Immature natural killer cell (primary cell): ENCODE measurements around the gene SYNE4. TPM values are rescaled to one million over a fixed set of nuclear protein-coding genes. Genes with fewer than 3 reads are reported as not detected.
"Not testable (repeated sequence)": the region's sequence is repeated elsewhere in the genome, so short reads cannot be mapped to it uniquely, and the experiment has no call there.

Source experiments
- DNase-seq, 3 donors: peaks; one replicate each; pipeline ENCODE4 v3.0.0; 2022; ENCODE audit warnings: mixed read lengths in 1 of 3
- H3K27ac Mint-ChIP-seq, 6 donors: one replicate each; pipeline ENCODE4 v1.8.0; 2020; ENCODE audit warnings: mixed read lengths in 6 of 6, mild to moderate bottlenecking in 5 of 6, inconsistent platforms in 4 of 6, moderate library complexity in 3 of 6
- H3K27me3 Mint-ChIP-seq, 3 donors: one replicate each; pipeline ENCODE4 v1.8.0; 2020 to 2021; ENCODE audit warnings: low read depth in 3 of 3, mild to moderate bottlenecking in 3 of 3, mixed read lengths in 3 of 3, moderate library complexity in 3 of 3, inconsistent platforms in 1 of 3
- H3K36me3 Mint-ChIP-seq, 3 donors: one replicate each; pipeline ENCODE4 v1.8.0; 2020; ENCODE audit warnings: mixed read lengths in 3 of 3, inconsistent platforms in 2 of 3, mild to moderate bottlenecking in 2 of 3
- H3K4me1 Mint-ChIP-seq, 2 donors: one replicate each; pipeline ENCODE4 v1.8.0; 2020; ENCODE audit warnings: inconsistent platforms in 2 of 2, mild to moderate bottlenecking in 2 of 2, mixed read lengths in 2 of 2, moderate library complexity in 1 of 2
- H3K4me3 Mint-ChIP-seq, 5 donors: one replicate each; pipeline ENCODE4 v1.8.0; 2020; ENCODE audit warnings: mild to moderate bottlenecking in 5 of 5, mixed read lengths in 5 of 5, inconsistent platforms in 3 of 5, moderate library complexity in 3 of 5
- H3K9me3 Mint-ChIP-seq, 6 donors: one replicate each; pipeline ENCODE4 v1.8.0; 2020; ENCODE audit warnings: mild to moderate bottlenecking in 6 of 6, mixed read lengths in 6 of 6, inconsistent platforms in 4 of 6, moderate library complexity in 3 of 6
- polyA plus RNA-seq, 3 donors: library from polyadenylated mRNA; unstranded; fragments of 300-500 nt; fragmentation: Illumina TruSeq; gene quantifications; one replicate each; pipeline ENCODE4 v1.2.3, GENCODE V29; 2021

SYNE4 gene
- polyA plus RNA-seq, 3 donors from 2014 or later: not detected

DNA sequence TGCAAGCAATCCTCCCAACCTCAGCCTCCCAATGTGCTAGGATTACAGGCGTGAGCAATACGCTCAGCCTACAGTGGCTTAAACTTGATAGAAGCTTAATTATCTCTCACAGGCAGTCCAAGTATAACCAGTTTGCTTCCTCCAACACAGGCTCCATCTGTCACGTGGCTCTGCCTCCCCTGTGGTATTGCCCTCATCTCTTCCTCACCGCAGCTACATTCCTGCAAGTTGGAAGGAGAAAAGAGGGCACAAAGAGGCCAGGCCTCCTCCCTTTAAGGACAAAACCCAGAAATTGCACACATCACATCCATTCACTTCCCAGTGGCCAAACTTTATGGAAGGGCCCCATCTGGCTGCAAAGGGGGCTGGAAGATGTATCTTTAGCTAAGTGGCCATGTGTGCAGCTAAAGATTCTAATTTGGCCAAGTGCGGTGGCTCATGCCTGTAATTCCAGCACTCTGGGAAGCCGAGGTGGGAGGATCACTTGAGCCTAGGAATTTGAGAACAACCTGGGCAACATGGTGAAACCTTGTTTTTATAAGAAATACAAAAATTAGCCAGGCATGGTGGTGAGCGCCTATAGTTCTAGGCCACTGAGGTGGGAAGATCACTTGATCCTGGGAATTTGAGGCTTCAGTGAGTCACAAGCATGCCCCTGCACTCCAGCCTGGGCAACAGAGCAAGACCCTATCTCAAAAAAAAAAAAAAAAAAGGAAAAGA, 16.7 kb downstream of the SYNE4 start:
- H3K4me3 Mint-ChIP-seq: no peak overlapping the region
- H3K9me3 Mint-ChIP-seq: no peaks in the 10 kb centered on the region
- peaks cover 22 to 25% of the 10 kb centered on the region in 2 donors for H3K4me1 Mint-ChIP-seq
- H3K27me3 Mint-ChIP-seq: peaks cover 4 to 11% (median 10%) of the 10 kb centered on the region in 3 donors
- no peak for DNase-seq
- no peaks in the 10 kb centered on the region for H3K36me3 Mint-ChIP-seq
- no peak overlapping the region for H3K27ac Mint-ChIP-seq

DNA sequence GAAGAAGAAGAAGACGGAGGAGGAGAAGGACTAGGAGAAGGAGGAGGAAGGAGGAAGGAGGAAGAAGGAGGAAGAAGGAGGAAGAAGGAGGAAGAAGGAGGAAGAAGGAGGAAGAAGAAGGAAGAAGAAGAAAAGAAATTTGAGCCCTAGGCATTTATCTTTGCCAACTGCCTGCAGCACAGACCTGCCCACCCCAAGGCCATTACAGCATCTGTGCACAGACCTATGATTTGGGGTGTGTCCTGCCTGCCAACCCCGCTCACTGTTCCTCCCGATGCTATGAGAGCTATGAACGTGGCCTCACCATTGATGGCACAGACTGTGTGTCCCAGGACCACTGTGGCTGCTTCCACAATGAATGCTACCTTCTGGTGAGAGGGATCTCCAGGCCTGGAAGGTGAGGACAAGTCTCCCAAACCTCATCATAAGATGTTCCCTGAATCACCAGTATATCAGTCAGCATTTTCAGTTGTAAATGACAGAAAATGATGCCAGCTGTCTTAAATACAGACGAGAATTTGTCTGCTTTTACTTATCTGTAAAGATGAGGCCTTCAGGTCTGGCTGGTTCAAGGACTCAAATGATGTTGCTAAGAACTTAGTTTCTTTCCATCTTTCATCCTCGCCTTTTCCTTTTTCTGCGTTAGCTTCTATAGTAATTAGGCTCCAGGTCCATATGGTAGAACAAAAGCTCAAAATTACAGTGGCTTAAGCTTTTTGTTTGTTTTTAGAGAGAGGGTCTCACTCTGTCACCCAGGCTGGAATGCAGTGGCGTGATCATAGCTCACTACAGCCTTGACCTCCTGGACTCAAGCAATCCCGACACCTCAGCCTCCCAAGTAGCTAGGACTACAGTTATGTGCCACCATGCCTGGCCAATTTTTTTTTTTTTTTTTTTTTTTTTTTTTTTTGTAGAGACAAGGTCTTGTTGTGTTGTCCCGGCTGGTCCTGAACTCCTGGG, 17.6 kb downstream of the SYNE4 start:
- H3K9me3 Mint-ChIP-seq: no peaks in the 10 kb centered on the region
- H3K4me3 Mint-ChIP-seq: no peak overlapping the region
- peaks cover 4 to 18% (median 15%) of the 10 kb centered on the region in 3 donors for H3K27me3 Mint-ChIP-seq
- H3K36me3 Mint-ChIP-seq: no peaks in the 10 kb centered on the region
- H3K27ac Mint-ChIP-seq: no peak overlapping the region
- H3K4me1 Mint-ChIP-seq: peaks cover 17% of the 10 kb centered on the region in 2 donors
- no peak for DNase-seq

- peaks cover 11 to 12% of the 10 kb centered on the region in 2 donors for H3K4me1 Mint-ChIP-seq
- H3K27ac Mint-ChIP-seq: no peak overlapping the region
- DNase-seq: no peak
- H3K4me3 Mint-ChIP-seq: no peak overlapping the region
- no peaks in the 10 kb centered on the region for H3K9me3 Mint-ChIP-seq
- H3K36me3 Mint-ChIP-seq: no peaks in the 10 kb centered on the region
- peaks cover 5 to 20% (median 19%) of the 10 kb centered on the region in 3 donors for H3K27me3 Mint-ChIP-seq
These were observed 18.5 kb downstream of the SYNE4 start for GRCh38 chr19:35990156-35990555.

- H3K9me3 Mint-ChIP-seq: no peaks in the 10 kb centered on the region
- H3K4me3 Mint-ChIP-seq: no peak overlapping the region
- H3K27me3 Mint-ChIP-seq: peaks cover 2 to 25% (median 15%) of the 10 kb centered on the region in 3 donors
- H3K36me3 Mint-ChIP-seq: no peaks in the 10 kb centered on the region
- no peak overlapping the region for H3K27ac Mint-ChIP-seq
- peaks cover 0 to 4% of the 10 kb centered on the region in 2 donors for H3K4me1 Mint-ChIP-seq
- DNase-seq: no peak
These were observed 19.8 kb downstream of the SYNE4 start for GRCh38 chr19:35988824-35989223.

DNA sequence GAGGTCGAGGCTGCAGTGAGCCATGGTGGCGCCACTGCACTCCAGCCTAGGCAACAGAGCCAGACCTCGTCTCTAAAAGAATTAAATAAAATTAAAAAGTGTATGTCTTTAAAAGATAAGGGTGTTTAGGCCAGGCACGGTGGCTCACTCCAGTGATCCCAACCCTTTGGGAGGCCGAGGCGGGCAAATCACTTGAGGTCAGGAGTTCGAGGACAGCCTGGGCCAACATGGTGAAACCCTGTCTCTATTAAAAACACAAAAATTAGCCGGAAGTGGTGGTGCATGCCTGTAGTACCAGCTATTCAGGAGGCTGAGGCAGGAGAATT, 21.1 kb downstream of the SYNE4 start:
- Mint-ChIP-seq H3K27me3 (peaks cover 2 to 25% (median 15%) of the 10 kb centered on the region in 3 donors), H3K36me3 (no peaks in the 10 kb centered on the region), H3K27ac (no peak overlapping the region), H3K9me3 (no peaks in the 10 kb centered on the region), H3K4me1 (peaks cover 0 to 4% of the 10 kb centered on the region in 2 donors), H3K4me3 (no peak overlapping the region)
- no peak for DNase-seq

- peaks cover 2 to 27% (median 15%) of the 10 kb centered on the region in 3 donors for H3K27me3 Mint-ChIP-seq
- H3K36me3 Mint-ChIP-seq: no peaks in the 10 kb centered on the region
- H3K4me1 Mint-ChIP-seq: peaks cover 0 to 4% of the 10 kb centered on the region in 2 donors
- no peak overlapping the region for H3K27ac Mint-ChIP-seq
- DNase-seq: no peak
- peak overlapping the region in 3 of 5 donors; percentile 38 to 59 (median 39) for H3K4me3 Mint-ChIP-seq
- no peaks in the 10 kb centered on the region for H3K9me3 Mint-ChIP-seq
These were observed 21.7 kb downstream of the SYNE4 start for GRCh38 chr19:35986664-35987570.

GRCh38 chr19:35986111-35986510, 22.5 kb downstream of the SYNE4 start:
- no peak for DNase-seq
- H3K4me1 Mint-ChIP-seq: peaks cover 0 to 4% of the 10 kb centered on the region in 2 donors
- H3K4me3 Mint-ChIP-seq: no peak overlapping the region
- H3K27ac Mint-ChIP-seq: no peak overlapping the region
- H3K36me3 Mint-ChIP-seq: no peaks in the 10 kb centered on the region
- H3K9me3 Mint-ChIP-seq: no peaks in the 10 kb centered on the region
- H3K27me3 Mint-ChIP-seq: peaks cover 4 to 27% (median 15%) of the 10 kb centered on the region in 3 donors

GRCh38 chr19:35983177-35983576, 25.4 kb downstream of the SYNE4 start:
- H3K36me3 Mint-ChIP-seq: no peaks in the 10 kb centered on the region
- H3K27ac Mint-ChIP-seq: no peak overlapping the region
- DNase-seq: no peak
- H3K4me1 Mint-ChIP-seq: peaks cover 0 to 4% of the 10 kb centered on the region in 2 donors
- no peak overlapping the region for H3K4me3 Mint-ChIP-seq
- no peaks in the 10 kb centered on the region for H3K9me3 Mint-ChIP-seq
- peaks cover 5 to 22% (median 8%) of the 10 kb centered on the region in 3 donors for H3K27me3 Mint-ChIP-seq

- not testable (repeated sequence) for H3K36me3 Mint-ChIP-seq, H3K27ac Mint-ChIP-seq, H3K4me1 Mint-ChIP-seq, H3K9me3 Mint-ChIP-seq, DNase-seq, H3K4me3 Mint-ChIP-seq
- H3K27me3 Mint-ChIP-seq: peaks cover 3 to 19% (median 5%) of the 10 kb centered on the region in 3 donors
These were observed 27.6 kb downstream of the SYNE4 start for GRCh38 chr19:35980997-35981396.

- Mint-ChIP-seq H3K36me3 (no peaks in the 10 kb centered on the region), H3K9me3 (no peaks in the 10 kb centered on the region), H3K4me3 (no peak overlapping the region), H3K27ac (no peak overlapping the region), H3K4me1 (no peaks in the 10 kb centered on the region), H3K27me3 (peaks cover 1 to 5% (median 4%) of the 10 kb centered on the region in 3 donors)
- no peak for DNase-seq
These were observed 29.7 kb downstream of the SYNE4 start for GRCh38 chr19:35978832-35979365.

- Mint-ChIP-seq H3K27me3 (peaks cover 1 to 5% (median 4%) of the 10 kb centered on the region in 3 donors), H3K36me3 (no peaks in the 10 kb centered on the region), H3K4me3 (no peak overlapping the region), H3K9me3 (no peaks in the 10 kb centered on the region), H3K4me1 (no peaks in the 10 kb centered on the region), H3K27ac (no peak overlapping the region)
- DNase-seq: no peak
These were observed 30.3 kb downstream of the SYNE4 start for GRCh38 chr19:35978271-35978670.

DNA sequence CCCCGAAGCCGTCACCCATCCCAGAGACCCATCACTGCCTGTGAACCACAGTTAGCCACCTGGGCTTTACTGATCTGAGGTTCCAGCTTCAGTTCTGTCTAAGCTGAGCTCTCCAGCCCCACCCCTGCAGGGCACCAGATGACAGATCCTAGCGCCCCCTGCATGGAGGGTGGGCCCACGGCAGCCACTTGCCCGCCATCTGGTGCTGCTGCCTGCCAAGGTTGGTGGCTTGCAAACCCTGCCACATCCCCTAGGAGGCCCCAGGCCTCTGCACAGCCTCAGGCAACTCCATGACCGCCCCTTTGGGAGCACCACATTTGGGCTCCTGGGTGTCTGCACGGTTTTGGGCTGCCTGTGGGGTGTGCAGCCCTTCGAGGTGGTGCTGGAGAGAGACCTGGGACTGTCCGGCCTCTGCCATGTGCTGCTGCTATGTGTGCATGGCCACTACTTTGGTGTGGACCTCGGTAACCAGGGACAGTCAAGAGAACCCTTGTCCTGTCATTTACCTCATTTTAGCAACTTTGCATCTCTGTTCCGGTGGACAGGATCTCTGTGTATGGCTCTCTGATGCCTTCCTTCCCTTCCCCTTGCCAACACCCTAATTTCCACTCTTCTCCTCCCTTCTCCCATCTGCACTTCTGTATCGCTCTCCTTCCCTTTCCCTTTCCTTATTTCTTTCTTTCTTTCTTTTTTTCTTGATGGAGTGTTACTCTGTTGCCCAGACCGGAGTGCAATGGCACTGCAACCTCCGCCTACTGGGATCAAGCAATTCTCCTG, 31.0 kb downstream of the SYNE4 start:
- Mint-ChIP-seq H3K9me3 (no peaks in the 10 kb centered on the region), H3K4me3 (no peak overlapping the region), H3K27me3 (peaks cover 1 to 5% (median 4%) of the 10 kb centered on the region in 3 donors), H3K4me1 (no peaks in the 10 kb centered on the region), H3K27ac (no peak overlapping the region), H3K36me3 (no peaks in the 10 kb centered on the region)
- DNase-seq: no peak
